ENCODE data around the gene PXMP2.

DNA sequence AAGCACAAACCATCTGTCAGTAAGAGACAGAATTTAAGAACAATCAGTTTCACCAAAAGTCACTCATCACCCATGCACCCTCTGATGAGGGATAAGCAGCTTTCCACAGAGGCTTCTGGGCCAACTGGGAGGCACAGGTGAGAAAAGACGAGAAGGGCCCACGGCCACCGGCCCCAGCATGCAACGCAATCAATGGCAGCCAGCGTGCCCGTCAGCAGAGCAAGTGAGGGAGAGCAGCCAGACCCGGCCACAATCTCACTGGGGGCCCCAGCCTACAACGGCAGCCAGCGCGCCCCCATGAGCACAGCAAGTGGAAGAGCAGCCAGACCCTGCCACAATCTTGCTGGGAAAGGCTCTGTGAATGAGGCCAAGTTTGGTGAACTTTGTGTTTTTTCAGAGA is 60.9 kb downstream of the PXMP2 start:
- no peak for TF ChIP-seq POLR2A (IDR thresholded peaks at IDR 0.05; ENCODE audit: low read length)
- no peak for TF ChIP-seq GATA1 (IDR thresholded peaks at IDR 0.05; ENCODE audit: low read depth, low read length)

Data from erythroblast (primary cell).